GM18508 (cell line): Measurements from ENCODE around the gene SLC13A4.
"Not testable (repeated sequence)": the region's sequence is repeated elsewhere in the genome, so short reads cannot be mapped to it uniquely, and the experiment has no call there.

ENCODE experiments used
- ATAC-seq: cut with Tn5 transposase; IDR thresholded peaks from one replicate; pipeline ENCODE4 v1.9.1; 2021; ENCODE audit warnings: moderate number of reproducible peaks; ENCODE audit not compliant: insufficient read depth, unreplicated experiment

SLC13A4 gene

DNA sequence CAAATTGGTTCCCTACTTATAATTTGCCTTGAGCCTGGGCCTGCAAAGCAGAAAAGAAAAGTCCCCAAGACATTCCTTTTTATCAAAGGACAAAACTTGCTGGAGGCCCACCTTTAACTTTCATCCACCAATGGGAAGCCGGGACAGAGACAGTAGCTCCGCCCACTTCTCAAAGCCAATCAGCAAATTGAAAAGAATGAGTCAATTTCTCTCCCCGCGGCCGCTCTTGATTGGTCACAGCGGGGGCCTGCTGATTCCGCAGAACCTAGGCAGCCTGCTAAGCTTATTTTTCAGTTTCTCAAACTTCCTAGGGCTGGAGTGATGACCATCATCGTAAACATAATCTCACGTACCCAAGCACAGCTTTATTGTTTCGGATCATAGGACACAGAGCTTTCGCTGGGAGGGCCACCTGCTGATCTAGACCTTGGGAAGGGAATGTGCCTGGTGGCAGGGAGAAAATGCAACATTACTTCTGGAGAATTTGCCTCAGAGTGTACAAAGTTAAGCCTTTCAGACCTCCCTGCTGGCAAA lies at the start of gene SLC13A4:
Gene SLC13A4, minus strand, starts transcription at position 51 of the 534 bp plus-strand sequence. CDS start 690 bp downstream, outside the sequence.
- ATAC-seq: no peak

- ATAC-seq: not testable (repeated sequence)
These were observed 47.9 kb upstream of the SLC13A4 start for GRCh38 chr7:135775915-135776314.

DNA sequence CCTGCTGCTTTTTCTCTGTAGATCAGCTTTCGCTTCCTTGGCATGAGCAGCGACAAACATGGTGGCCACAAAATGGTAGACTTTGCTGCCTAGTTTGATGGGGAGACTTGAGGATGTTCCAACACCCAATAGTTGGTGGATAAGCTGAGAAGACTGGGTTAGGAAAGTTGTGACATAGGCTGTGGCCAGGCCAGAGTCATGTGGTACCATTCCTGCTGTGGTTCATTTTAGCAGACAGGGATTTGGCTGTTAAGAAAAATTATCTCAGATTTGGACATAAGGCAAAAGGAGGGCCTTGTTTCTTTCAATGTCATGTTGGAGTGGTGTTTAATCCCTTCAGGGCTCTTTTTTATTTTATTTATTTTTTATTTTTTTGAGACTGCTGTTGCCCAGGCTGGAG lies 47.2 kb upstream of the SLC13A4 start:
- no peak for ATAC-seq

- ATAC-seq: no peak
These were observed 46.3 kb upstream of the SLC13A4 start for GRCh38 chr7:135774284-135774683.

GRCh38 chr7:135773464-135773863 lies 45.5 kb upstream of the SLC13A4 start:
- no peak for ATAC-seq

GRCh38 chr7:135772639-135773222 lies 44.7 kb upstream of the SLC13A4 start:
- no peak for ATAC-seq

GRCh38 chr7:135771961-135772638 lies 44.1 kb upstream of the SLC13A4 start:
- ATAC-seq: no peak

DNA sequence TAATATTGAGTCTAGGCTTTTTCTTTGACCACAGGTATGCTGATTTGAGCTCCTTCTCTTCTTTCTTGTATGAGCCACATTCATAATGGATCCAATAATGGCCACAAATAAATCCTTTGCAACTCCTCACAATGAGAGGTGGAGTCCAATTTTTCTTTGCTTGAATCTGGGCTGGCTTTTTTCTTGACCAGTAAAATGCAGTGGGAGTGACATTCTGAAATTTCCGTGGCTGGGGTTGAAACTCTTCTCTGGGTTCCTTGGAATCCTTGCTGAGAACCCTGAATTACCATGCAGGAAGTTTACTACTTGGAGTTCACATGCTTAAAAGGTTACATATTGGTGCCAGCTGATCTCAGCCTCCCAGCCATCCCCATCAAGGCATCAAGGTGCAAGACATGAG lies 43.1 kb upstream of the SLC13A4 start:
- ATAC-seq: no peak

DNA sequence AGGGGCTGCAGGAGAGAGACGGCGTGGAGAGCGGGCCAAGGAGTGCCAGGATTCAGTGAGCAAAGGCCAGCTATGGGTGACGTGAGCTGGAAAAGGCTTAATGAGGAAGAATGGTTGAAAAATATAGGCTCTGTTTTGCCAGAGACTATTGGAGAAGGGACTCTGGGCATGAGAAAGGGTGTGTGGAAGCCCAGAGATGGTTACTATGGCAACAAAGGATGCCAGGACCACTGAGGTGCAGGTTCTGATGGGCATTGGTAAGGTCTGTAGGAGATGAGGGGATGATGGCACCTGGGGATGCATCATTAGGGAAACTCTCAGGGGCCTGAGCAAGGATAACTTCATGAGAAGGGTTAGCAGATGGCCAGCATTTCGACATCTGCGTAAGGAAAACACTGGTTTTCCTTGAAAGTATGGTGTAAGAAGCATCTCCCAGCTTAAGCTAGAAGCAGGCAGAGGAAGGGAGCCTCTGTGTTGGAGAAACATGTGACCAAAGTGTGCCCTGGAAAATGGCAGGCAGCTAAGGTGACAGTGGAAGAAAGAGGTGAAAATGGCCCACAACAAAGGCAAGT lies 42.2 kb upstream of the SLC13A4 start:
- no peak for ATAC-seq

DNA sequence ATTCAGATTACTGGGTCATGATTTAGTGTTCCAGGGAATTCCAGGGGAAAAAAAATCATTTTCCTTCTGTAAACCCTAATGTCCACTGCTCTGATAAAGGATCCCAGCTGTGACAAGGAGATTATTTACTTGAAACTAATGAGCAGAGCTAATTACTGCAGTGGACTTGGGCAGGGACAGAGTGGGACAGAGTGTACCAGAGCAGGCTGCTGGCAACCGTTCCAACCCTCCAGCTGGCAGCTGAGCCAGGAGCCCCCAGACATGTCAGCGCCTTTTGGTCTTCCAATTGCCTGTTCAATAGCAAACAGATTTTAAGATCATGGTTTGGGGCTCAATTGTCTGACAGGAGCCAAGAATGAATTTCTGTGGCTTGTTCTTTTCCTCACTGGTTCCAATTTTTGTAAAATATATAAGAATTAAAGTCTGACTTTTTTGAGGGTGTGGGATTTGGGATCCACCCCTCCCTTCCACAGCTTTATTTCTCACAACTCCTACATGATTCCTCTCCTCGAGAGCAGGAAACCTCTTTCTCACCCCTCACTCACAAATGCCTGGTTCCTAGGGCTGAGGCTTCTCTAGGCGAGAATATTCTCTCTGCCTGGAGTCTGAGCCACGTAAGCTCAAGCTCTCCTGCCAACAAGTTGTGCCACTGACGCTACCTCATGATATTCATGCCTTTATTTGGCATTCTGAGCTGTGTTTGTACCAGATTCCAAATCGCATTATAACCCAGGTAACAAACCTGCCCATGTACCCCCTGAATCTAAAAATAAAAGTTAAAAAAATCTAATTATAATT lies 41.2 kb upstream of the SLC13A4 start:
- no peak for ATAC-seq

DNA sequence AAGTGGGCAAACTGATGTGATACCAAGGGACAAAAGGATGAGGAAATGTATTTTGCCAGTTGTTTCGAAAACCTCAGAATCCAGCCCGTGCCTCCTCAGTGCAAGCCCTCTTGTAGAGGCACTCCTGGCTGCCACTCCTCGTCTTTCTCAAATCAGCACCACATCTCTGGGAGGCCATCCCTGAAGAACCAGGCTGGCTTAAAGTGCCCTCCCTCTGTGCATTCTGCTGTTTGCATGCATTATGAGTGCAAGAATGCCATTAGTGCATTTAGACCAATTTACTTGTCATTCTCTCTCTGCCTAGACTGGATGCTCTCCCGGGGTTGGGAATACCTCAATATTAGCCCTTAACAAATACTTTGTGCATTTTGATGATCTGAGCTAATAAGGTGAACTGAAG lies 40.5 kb upstream of the SLC13A4 start:
- no peak for ATAC-seq

- no peak for ATAC-seq
These were observed 40.1 kb upstream of the SLC13A4 start for GRCh38 chr7:135768064-135768463.

DNA sequence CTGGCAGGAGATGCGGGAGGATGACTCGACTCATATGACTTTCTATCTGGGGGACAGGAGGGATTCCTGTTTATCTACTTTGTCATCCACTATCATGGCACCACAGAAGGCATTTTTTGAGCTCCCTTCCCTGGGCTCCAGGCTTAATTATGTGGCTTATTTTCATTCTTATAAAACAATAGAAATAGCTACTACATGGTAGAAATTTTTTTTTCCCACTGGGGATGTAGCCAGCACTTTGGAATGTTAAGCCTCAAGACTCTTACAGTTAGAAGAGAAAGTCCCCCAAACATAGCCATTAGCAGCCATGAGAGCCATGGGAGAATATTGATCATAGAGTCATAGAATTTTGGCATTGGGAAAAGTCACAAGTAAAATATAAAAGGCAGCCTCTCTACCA lies 35.3 kb upstream of the SLC13A4 start:
- ATAC-seq: no peak

GRCh38 chr7:135761751-135762488 lies 33.9 kb upstream of the SLC13A4 start:
- ATAC-seq: no peak

DNA sequence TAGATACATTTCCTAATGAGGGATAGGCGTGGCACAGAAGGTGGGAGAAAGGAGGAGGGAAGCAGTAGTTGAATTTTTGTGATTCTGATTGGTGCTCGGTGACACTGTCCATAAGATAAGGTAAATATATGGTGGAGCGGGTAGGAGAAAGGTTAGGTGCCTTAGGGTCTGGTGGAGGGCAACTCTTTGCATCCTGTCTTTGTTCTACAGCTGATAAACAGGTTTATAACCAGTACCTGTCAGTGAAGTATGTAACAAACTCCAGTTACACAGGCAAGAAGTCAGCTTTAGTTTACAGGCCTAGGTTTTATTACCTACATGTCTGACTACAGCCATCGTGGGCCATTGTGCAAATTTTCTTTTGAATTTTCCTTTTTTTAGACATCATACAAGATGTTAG lies 31.5 kb upstream of the SLC13A4 start:
- no peak for ATAC-seq

- no peak for ATAC-seq
These were observed 30.5 kb upstream of the SLC13A4 start for GRCh38 chr7:135758531-135758932.

GRCh38 chr7:135757719-135758411 lies 29.9 kb upstream of the SLC13A4 start:
- no peak for ATAC-seq

DNA sequence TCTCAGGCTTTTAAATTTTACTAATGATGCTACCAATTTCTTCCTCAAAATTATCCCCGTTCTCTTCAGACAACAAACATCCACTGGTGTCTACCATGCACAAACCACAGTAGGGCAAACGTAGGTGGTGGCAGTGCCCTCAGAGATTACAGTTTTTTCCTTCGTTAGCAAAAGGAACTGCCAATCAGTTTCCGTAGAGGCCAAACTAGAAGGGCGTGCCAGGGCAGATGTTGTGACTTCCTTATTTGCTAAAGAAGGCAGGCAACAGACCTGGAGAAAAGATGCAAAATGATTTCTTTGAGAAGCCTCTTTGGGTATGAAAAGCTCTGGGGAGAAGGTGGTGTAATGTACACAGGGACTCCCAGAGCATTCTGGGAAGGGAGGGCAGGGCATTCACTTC lies 28.2 kb upstream of the SLC13A4 start:
- ATAC-seq: no peak

DNA sequence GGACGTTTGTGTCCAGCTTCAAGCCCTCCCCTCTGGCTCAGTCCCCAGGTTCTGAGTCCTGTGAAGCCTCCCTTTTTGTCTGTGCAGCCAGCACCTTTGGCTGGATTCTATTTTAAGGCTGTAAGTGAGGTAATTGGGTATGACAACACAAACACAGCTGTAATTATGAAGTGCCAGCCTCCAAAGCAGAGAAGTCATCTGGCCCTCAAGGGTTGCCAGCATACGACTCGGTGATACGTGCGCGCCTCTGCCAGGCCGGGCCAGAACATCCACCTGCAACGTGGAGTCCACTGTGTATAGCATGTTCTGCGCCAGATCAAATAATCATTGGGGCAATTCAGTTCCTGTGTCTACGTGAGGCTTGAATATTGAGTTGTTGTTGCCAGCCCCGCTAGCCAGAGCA lies 27.4 kb upstream of the SLC13A4 start:
- no peak for ATAC-seq
